Stimulated activated CD4-positive, alpha-beta T cell treated with anti-CD3 and anti-CD28 coated beads, Interleukin-1b, Interleukin-23, amount 100 ng/mL, for 48 hours (primary cell): Measurements from ENCODE around the gene KLK10.

ENCODE experiments used
- DNase-seq: peaks from one replicate; pipeline ENCODE4 v3.0.0-alpha.2; 2020

The KLK10 gene

GRCh38 chr19:51019544-51019925 is at the start of gene KLK10:
Gene KLK10, minus strand, starts transcription at chr19:51019709. Its CDS starts 579 bp downstream, at chr19:51019130.
- no peak for DNase-seq

GRCh38 chr19:51066393-51067186 is 47.1 kb upstream of the KLK10 start:
- DNase-seq: no peak

- DNase-seq: no peak
These were observed 45.9 kb upstream of the KLK10 start for GRCh38 chr19:51065221-51065960.

GRCh38 chr19:51064534-51065220 is 45.2 kb upstream of the KLK10 start, which contains the start of gene KLK13:
Gene KLK13, minus strand, starts transcription at chr19:51065092. Its CDS starts 25 bp downstream, at chr19:51065067.
- no peak for DNase-seq

GRCh38 chr19:51063664-51064063 is 44.2 kb upstream of the KLK10 start:
- DNase-seq: no peak

- no peak for DNase-seq
These were observed 41.5 kb upstream of the KLK10 start for GRCh38 chr19:51060973-51061372.

GRCh38 chr19:51060336-51060735 is 40.8 kb upstream of the KLK10 start:
- DNase-seq: no peak

GRCh38 chr19:51059715-51060114 is 40.2 kb upstream of the KLK10 start:
- no peak for DNase-seq

GRCh38 chr19:51055866-51056265 is 36.4 kb upstream of the KLK10 start:
- no peak for DNase-seq

GRCh38 chr19:51047031-51047335 is 27.5 kb upstream of the KLK10 start:
- DNase-seq: no peak

GRCh38 chr19:51044327-51044726 is 24.8 kb upstream of the KLK10 start:
- DNase-seq: no peak

GRCh38 chr19:51043497-51043896 is 24.0 kb upstream of the KLK10 start:
- DNase-seq: no peak

- DNase-seq: no peak
These were observed 20.6 kb upstream of the KLK10 start for GRCh38 chr19:51040151-51040550.

GRCh38 chr19:51036519-51036918 is 17.0 kb upstream of the KLK10 start:
- DNase-seq: no peak

GRCh38 chr19:51034704-51035103 is 15.2 kb upstream of the KLK10 start, which contains the start of gene KLK12:
Gene KLK12, minus strand, starts transcription at chr19:51035002. Its CDS starts 381 bp downstream, at chr19:51034621.
- no peak for DNase-seq

- no peak for DNase-seq
These were observed 12.3 kb upstream of the KLK10 start for GRCh38 chr19:51031880-51032225.

GRCh38 chr19:51031220-51031879 is 11.8 kb upstream of the KLK10 start:
- DNase-seq: no peak

- no peak for DNase-seq
These were observed 11.1 kb upstream of the KLK10 start for GRCh38 chr19:51030631-51031030.

- no peak for DNase-seq
These were observed 10.2 kb upstream of the KLK10 start for GRCh38 chr19:51029718-51030117.

- DNase-seq: no peak
These were observed 8.4 kb upstream of the KLK10 start for GRCh38 chr19:51027873-51028272.

GRCh38 chr19:51027126-51027806 is 7.8 kb upstream of the KLK10 start:
- no peak for DNase-seq

- DNase-seq: no peak
These were observed 7.0 kb upstream of the KLK10 start, which contains the start of gene KLK11 for GRCh38 chr19:51026554-51026831. Gene KLK11, minus strand, starts transcription at chr19:51026616. Its CDS starts 985 bp downstream, at chr19:51025631.
